HEK293 (cell line): ENCODE data around the gene ALOX15.

Experiments
- OSR2 ChIP-seq: fragments of 450-650 bp; formaldehyde crosslinking; IDR thresholded peaks from 2 replicates; pipeline ENCODE4 v1.5.1; 2016; ENCODE audit warnings: missing biosample characterization, missing genetic modification characterization
- ZNF24 ChIP-seq: fragments of 450-650 bp; formaldehyde crosslinking; IDR thresholded peaks from 2 replicates; pipeline ENCODE4 v1.5.1; 2016; ENCODE audit warnings: missing biosample characterization, missing genetic modification characterization
- ZNF292 ChIP-seq: fragments of 450-650 bp; formaldehyde crosslinking; IDR thresholded peaks from 2 replicates; pipeline ENCODE4 v1.5.1; 2016; ENCODE audit warnings: low read depth, missing biosample characterization, missing genetic modification characterization, borderline replicate concordance
- ZNF37A ChIP-seq: fragments of 450-650 bp; IDR thresholded peaks from 2 replicates; pipeline ENCODE4 v1.5.1; 2018; ENCODE audit warnings: missing biosample characterization, missing genetic modification characterization
- ZNF670 ChIP-seq: fragments of 450-650 bp; formaldehyde crosslinking; IDR thresholded peaks from 2 replicates; pipeline ENCODE4 v1.5.1; 2016; ENCODE audit warnings: missing biosample characterization, missing genetic modification characterization, low read depth
- TF ChIP-seq, protein P1 (sequence below): fragments of 450-650 bp; formaldehyde crosslinking; IDR thresholded peaks from 2 replicates; pipeline ENCODE4 v1.5.1; 2017; ENCODE audit warnings: missing biosample characterization, mild to moderate bottlenecking, missing genetic modification characterization, moderate library complexity
- TF ChIP-seq, protein P2 (sequence below): fragments of 450-650 bp; formaldehyde crosslinking; IDR thresholded peaks from 2 replicates; pipeline ENCODE4 v1.5.1; 2016; ENCODE audit warnings: missing biosample characterization, missing genetic modification characterization
- TF ChIP-seq, protein P3 (sequence below): fragments of 450-650 bp; formaldehyde crosslinking; conservative IDR thresholded peaks from 2 replicates; pipeline ENCODE4 v1.5.1; 2016; ENCODE audit warnings: low read depth, missing biosample characterization, missing genetic modification characterization
- TF ChIP-seq, protein P4 (sequence below): fragments of 450-650 bp; formaldehyde crosslinking; IDR thresholded peaks from 2 replicates; pipeline ENCODE4 v1.5.1; 2016; ENCODE audit warnings: missing biosample characterization, missing genetic modification characterization

DNA sequence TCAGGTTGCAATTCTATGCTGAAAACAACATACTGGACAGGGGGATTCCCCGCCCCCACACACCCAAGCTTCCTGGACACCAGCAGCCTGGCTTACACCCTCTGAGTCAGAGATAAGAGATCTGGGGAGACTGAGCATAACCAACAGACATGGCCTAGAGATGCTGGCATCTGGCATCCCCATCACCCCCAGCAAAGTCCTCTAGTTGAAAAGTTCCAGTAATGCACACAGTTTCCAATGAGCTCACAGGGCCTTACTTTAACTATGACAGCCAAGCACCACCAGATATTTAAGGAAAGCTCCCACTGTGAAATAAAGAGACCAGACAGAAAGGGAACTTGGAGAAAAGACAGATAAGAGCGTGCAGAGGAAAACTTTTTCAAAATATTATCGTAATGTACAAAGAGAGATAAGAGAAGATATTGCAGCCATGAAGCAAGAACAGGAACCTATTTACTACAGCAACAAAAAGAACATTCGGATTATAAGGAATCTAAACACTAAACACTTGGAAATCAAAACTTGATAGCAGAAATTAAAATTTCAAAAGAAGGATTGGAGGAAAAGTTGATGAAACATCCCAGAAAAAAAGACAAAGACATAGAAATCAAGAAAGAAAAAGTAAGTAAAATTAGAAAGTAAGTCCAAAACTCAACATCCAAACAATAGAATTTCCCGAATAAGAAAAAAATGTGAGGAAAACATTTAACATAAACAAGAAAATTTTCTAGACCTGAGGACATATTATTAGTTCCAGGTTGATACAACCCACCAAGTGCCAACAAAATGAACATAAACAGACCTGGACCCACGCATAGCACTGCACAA lies 17.2 kb upstream of the ALOX15 start:
- TF ChIP-seq, protein P1, sequence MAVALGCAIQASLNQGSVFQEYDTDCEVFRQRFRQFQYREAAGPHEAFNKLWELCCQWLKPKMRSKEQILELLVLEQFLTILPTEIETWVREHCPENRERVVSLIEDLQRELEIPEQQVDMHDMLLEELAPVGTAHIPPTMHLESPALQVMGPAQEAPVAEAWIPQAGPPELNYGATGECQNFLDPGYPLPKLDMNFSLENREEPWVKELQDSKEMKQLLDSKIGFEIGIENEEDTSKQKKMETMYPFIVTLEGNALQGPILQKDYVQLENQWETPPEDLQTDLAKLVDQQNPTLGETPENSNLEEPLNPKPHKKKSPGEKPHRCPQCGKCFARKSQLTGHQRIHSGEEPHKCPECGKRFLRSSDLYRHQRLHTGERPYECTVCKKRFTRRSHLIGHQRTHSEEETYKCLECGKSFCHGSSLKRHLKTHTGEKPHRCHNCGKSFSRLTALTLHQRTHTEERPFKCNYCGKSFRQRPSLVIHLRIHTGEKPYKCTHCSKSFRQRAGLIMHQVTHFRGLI (tag by site-specific recombination) = no peak
- TF ChIP-seq, protein P2, sequence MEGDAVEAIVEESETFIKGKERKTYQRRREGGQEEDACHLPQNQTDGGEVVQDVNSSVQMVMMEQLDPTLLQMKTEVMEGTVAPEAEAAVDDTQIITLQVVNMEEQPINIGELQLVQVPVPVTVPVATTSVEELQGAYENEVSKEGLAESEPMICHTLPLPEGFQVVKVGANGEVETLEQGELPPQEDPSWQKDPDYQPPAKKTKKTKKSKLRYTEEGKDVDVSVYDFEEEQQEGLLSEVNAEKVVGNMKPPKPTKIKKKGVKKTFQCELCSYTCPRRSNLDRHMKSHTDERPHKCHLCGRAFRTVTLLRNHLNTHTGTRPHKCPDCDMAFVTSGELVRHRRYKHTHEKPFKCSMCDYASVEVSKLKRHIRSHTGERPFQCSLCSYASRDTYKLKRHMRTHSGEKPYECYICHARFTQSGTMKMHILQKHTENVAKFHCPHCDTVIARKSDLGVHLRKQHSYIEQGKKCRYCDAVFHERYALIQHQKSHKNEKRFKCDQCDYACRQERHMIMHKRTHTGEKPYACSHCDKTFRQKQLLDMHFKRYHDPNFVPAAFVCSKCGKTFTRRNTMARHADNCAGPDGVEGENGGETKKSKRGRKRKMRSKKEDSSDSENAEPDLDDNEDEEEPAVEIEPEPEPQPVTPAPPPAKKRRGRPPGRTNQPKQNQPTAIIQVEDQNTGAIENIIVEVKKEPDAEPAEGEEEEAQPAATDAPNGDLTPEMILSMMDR (tag by site-specific recombination) = no peak
- TF ChIP-seq OSR2 (tag by site-specific recombination) = no peak
- TF ChIP-seq ZNF24 (tag by site-specific recombination) = no peak
- TF ChIP-seq ZNF292 (tag by site-specific recombination) = no peak
- TF ChIP-seq ZNF37A = no peak
- TF ChIP-seq ZNF670 (tag by site-specific recombination) = no peak
- TF ChIP-seq, protein P3, sequence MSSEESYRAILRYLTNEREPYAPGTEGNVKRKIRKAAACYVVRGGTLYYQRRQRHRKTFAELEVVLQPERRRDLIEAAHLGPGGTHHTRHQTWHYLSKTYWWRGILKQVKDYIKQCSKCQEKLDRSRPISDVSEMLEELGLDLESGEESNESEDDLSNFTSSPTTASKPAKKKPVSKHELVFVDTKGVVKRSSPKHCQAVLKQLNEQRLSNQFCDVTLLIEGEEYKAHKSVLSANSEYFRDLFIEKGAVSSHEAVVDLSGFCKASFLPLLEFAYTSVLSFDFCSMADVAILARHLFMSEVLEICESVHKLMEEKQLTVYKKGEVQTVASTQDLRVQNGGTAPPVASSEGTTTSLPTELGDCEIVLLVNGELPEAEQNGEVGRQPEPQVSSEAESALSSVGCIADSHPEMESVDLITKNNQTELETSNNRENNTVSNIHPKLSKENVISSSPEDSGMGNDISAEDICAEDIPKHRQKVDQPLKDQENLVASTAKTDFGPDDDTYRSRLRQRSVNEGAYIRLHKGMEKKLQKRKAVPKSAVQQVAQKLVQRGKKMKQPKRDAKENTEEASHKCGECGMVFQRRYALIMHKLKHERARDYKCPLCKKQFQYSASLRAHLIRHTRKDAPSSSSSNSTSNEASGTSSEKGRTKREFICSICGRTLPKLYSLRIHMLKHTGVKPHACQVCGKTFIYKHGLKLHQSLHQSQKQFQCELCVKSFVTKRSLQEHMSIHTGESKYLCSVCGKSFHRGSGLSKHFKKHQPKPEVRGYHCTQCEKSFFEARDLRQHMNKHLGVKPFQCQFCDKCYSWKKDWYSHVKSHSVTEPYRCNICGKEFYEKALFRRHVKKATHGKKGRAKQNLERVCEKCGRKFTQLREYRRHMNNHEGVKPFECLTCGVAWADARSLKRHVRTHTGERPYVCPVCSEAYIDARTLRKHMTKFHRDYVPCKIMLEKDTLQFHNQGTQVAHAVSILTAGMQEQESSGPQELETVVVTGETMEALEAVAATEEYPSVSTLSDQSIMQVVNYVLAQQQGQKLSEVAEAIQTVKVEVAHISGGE (tag by site-specific recombination) = no peak
- TF ChIP-seq, protein P4, sequence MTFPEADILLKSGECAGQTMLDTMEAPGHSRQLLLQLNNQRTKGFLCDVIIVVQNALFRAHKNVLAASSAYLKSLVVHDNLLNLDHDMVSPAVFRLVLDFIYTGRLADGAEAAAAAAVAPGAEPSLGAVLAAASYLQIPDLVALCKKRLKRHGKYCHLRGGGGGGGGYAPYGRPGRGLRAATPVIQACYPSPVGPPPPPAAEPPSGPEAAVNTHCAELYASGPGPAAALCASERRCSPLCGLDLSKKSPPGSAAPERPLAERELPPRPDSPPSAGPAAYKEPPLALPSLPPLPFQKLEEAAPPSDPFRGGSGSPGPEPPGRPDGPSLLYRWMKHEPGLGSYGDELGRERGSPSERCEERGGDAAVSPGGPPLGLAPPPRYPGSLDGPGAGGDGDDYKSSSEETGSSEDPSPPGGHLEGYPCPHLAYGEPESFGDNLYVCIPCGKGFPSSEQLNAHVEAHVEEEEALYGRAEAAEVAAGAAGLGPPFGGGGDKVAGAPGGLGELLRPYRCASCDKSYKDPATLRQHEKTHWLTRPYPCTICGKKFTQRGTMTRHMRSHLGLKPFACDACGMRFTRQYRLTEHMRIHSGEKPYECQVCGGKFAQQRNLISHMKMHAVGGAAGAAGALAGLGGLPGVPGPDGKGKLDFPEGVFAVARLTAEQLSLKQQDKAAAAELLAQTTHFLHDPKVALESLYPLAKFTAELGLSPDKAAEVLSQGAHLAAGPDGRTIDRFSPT (tag by site-specific recombination) = no peak
